IPS DF 4.7 (cell line): ENCODE data around the gene UBXN2A.
"Not testable (repeated sequence)": the region's sequence is repeated elsewhere in the genome, so short reads cannot be mapped to it uniquely, and the experiment has no call there.

ENCODE experiments used
- DNase-seq: peaks from one replicate; pipeline ENCODE4 v3.0.0-alpha.2; 2013; ENCODE audit warnings: low spot score; ENCODE audit errors: extremely low read depth

The UBXN2A gene

DNA sequence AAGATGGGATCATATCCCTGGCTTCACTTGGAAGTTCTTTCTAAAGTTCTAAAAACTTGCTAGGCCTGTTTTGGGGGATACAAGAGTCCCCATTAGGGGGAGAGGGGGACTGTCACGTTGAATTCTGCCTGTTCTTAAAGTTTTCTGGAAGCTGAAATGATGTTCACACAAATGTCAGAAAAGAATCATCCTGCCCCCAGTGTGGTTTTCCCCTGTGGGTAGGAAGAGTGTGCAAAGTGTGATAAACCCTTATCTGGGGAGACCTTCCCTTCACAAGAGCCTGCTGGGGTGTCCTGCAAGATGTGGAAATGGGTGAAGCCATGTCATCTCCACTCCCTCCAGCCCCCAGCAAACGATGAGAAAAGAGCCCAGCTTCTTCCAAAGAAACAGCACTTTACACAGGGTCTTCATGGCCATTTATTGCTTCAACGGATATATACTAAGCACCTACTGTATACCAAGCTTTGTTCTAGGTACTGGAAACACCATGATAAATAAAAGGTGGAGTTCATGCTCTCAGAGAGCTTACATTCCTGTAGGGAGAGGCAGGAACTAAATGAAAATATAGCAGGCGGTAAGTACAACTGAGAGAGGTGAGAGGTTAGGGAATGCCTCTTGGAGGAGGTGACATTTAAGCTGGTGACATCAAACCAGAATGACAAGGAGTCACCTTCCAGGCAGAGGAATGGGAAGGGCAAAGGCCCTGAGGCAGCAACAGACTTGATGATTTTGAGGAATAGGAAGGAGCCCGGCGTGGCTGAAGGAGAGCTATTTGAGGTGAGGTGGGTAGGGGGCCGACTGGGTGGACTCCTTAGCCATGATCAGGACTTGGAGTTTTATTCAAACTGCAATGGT is 71.2 kb downstream of the UBXN2A start:
- DNase-seq, result no peak

DNA sequence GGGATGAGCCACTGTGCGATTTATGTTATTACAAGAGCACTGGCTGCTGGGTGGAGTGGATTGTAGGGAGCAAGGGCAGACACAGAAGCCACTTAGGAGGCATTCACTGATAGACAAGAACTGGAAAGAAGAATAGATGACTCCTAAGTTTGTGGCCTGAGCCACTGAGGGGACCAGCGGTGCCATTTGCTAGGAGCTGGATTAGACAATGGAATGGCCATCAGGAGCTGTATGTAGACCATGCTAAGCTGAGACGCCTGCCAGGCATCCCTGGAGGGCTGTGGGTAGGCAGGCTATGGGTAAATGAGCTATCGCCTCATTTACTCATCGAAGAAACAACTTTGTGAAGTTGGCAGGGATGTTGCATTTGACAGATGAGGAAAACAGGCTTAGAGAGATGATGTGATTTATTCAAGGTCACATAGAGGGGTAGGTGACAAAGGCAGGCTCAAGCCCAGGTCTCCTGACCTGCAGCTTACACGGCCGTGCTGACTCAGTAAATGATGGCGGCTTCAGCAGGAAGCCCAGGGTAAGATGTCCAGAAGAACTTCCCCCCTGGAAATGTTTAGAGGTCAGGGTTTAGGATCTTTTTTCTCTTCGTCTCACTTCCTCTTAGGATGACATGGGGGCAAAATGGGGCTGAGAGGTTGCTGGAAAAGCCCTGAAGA is 72.4 kb downstream of the UBXN2A start:
- DNase-seq, result no peak

DNA sequence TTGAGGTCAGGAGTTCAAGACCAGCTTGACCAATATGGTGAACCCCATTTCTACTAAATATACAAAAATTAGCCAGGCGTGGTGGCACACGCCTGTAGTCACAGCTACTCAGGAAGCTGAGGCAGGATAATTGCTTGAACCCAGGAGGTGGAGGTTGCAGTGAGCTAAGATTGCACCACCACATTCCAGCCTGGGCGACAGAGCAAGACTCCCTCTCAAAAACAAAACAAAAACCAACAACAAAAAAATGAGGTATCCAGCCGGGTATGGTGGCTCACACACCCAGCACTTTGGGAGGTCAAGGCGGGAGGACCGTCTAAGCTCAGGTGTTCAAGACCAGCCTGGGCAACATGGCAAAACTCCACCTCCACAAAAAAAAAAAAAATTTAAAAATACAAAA is 74.6 kb downstream of the UBXN2A start:
- not testable (repeated sequence) for DNase-seq

DNA sequence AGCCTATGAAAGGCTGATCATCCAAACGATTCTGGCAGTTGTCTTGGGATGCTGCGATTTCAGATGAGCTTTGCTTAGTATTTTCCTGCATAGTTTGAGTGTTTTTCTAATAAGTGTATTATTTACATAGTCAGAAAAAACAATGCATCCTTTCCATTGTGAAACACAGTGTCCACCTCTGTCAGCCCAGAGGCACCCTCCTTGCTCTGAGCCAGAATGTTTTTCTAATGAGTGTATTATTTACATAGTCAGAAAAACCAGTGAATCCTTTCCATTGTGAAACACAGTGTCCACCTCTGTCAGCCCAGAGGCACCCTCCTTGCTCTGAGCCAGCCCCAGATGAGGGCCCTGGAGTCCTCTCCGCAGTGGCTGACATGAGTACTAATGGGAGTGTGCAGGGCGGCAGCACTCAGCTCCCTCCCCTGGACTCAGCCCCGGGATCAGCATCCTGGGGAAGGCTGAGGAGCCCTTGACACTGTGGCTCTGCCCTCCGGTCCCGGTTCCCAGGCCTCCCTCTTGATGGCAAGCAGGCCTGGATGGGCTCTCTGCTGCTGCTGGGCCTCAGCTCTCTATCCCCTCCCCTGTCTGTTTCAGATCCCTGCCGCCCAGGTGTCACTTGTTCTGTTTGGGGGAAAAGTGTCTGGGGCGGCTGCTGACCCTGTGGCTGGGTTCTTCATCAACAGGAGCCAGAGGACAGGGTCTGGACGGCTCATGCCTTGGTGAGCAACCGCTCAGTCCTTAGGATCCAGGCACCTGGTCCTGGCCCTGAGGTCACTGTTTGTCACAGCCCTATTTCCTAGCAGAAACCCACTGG is 75.5 kb downstream of the UBXN2A start:
- no peak for DNase-seq

DNA sequence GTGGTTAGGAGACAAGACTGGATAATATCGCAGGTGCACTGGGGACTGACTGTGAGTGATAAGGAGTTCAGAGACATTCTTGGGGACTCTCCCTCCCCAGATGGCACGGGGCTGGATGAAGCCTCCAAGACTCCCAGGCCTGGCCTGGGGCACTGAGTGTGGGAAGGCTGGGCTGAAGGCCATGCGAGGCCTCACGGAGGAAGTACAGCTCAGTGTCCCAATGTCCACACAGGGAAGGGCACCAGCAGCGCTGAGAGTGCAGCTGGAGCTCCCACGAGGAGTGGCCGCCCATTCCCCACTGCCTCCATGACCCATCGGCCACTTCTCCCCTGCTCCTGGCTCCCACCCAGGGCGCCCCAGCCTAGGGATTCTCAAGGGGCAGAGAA is 76.1 kb downstream of the UBXN2A start:
- no peak for DNase-seq

DNA sequence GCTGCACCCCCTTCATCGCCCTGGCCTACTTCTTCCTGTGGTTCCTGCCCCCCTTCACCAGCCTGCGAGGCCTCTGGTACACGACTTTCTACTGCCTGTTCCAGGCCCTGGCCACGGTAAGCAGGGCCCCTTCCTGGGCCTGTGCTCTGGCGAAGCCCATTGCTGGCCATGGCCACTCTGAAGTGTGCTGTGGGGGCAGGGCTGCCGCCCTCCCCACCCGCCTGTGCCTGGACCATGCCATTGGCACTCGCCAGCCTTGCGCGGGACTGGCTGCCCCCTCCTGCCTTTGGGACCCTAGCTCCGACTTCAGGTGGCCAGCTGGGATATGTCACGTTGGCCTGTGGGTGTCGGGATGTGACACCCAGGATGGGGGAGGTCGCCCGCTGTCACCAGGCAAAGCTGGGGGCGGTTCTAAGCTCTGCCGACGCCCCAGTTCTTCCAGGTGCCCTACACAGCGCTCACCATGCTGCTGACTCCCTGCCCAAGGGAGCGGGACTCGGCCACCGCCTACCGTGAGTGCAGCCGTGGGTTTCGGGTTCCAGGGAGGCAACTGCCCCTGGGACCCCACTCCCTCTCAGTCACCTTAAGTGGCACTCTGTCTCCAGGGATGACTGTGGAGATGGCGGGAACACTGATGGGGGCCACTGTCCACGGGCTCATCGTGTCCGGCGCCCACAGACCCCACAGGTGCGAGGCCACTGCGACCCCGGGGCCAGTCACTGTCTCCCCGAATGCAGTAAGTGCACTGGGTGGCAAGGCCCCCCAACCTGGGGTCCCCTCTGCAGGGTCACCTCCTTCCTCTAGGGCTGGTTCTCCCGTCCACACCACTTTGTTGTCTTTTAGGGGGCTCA is 76.8 kb downstream of the UBXN2A start:
- DNase-seq, result no peak

DNA sequence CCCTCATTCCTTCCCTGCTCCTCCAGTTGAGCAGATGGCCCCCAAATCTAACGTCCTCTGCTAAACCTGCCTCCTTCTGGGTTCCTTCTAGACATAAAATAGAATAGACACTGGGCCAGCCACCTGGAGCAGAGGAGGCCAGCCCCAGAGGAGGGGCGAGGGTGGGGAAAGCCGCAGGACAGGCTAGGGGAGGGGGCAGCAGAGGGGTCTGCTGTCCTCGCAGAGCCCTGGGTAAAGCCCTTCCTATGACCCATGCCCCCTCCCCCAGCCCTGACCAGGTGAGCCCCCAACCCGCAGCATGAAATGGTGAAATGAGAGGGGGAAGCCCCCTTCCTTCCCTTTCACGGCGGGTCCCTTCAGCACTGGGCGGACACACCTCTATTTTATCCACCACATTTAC is 77.4 kb downstream of the UBXN2A start:
- DNase-seq, result no peak

DNA sequence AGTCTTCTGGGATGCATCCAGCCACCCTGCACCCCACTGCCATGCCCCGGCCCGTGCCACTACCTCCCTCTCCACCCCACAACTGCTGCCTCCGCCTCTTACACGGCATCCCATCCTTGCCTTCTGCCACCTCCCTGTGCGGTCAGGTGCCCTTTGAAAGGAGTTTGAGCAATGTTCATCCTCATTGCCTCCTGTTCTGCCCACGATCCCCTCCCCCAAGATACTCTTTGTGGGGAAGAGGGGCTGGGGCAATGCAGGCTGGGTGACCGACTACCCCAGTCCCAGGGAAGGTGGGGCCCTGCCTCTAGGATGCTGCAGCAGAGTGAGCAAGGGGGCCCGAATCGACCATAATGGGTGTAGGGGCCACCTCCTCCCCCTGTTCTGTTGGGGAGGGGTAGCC is 78.0 kb downstream of the UBXN2A start:
- no peak for DNase-seq

DNA sequence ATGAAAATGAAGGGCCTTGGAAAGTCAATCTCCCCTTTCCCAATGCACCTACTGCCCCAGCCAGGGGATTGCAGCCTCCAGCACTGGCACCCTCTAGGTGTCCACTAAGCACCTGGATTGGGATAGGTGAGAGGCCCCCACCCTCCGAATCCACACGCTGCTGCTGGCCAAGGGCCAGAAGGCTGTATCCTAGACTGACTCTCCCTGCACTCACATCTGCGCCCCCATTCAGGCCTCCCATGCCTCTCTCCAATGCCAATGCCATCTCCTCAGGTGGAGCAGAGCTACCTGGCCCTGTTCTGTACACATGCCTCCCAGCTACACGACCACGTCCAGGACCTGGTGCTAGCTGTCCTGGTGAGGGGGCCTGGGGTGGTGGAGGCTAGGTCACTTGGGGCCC is 79.5 kb downstream of the UBXN2A start:
- no peak for DNase-seq

DNA sequence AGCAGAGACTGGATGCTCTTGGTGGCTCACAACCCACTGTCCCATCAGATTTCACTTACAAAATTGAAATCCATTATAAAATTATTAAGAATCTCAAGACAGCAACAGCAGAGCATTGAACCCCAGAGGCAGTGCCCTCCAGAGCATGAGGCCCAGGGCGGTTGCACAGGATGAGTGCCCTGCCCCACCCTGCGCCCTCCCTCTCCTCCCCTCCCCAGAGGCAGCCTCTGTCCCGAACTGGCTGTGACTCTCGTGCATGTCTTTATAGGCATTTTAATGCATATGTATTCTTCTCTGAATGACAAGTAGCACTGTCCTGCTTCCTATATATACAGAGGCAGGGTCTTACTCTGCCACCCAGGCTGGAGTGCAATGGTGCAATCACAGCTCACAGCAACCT is 80.0 kb downstream of the UBXN2A start:
- DNase-seq, result no peak

DNA sequence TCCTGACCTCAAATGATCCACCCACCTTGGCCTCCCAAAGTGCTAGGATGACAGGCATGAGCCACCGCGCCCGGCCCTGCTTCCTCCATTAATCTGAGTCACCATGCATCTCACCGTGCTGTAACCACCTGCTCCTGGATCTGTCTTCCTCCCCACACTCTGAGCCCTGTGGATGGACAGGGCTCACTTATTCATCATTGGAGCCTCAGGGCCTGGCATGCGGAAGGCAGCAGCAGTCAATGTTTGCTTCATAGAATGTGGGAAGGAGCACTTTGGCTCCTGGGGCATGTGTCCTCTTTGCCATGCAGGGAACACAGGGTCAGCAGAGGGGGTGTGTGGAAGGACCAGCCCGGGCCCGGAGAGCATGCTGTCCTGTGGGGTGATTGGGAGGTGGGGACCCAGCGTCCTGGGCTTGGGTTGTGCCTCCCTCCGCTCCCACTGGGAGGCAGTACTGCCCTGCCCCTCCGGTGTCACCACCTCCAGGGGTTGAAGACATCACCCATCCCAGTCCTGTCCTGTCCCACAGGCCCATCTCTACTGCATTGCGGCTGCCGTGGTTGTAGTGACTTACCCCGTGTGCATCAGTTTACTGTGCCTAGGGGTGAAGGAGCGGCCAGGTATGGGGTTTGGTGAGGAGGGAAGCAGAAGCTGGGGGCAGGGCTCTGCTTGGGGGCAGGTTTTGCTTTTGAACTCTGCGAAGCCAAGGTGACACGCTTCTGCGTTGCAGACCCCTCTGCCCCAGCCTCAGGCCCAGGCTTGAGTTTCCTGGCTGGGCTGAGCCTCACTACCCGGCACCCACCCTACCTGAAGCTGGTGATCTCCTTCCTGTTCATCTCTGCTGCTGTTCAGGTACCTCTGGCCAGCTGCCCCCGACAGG is 81.1 kb downstream of the UBXN2A start:
- DNase-seq, result no peak

DNA sequence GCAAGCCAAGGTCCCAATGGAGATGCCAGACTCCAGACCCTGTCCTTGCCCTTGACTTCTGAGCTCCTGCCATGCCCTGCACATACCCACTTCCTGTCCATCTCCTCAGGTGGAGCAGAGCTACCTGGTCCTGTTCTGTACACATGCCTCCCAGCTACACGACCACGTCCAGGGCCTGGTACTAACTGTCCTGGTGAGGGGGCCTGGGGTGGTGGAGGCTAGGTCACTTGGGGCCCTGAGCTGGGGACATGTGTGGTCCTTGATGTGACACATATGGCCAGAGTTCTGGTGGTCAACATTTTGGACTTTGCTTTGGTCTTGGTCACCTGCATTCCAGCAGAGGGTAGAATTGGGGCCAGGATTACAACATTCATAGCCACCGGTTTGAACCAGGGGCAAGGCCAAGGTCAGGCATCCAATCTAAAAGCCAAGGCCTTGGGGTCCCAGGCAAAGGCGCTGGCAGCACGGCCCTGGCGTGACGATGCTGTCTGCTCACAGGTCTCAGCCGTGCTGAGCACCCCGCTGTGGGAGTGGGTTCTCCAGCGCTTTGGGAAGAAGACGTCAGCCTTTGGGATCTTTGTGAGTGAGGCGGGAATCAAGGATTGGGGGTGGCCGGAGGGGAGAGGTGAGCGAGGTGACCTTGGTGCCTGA is 82.2 kb downstream of the UBXN2A start:
- no peak for DNase-seq

DNA sequence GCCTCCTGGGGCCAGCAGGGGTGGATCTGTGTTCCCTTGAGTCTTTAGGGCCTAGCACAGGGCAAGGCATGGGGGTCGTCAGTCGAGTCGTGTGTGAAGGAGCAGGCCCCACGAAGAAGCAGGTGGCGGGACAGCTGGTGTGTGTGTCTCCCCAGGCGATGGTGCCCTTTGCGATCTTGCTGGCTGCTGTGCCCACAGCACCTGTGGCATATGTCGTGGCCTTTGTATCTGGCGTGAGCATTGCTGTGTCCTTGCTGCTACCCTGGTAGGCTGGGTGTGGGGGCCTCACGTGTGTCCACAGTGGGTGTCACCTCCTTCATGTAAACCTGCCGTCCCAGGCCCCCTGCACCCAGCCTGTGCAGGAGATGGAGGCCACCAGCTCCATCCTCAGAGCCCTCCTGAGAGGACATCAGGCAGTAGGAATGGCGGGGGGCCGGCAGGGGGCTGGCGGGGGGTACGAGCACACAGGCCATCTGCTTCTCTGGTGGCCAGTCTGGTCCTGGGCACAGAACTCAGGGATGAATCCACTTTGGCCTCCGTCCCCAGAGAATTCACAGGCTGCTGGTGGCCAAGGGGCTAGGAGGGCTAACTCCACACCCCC is 82.8 kb downstream of the UBXN2A start:
- no peak for DNase-seq

DNA sequence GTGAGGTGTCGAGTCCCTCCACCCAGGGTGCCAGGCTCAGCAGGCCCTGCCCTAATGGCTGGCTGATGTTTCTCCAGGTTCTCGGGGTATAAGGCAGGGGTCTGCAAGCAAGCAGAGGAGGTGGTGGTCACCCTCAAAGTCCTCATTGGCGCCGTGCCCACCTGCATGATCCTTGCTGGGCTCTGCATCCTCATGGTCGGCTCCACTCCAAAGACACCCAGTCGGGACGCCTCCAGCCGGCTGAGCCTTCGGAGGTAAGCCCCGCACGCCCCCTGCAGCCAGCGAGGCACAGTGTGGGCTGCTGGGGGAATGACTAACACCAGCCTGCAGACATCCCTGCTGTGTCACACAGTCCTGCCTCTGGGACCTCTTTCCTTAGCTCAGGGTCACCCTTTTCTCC is 83.8 kb downstream of the UBXN2A start:
- DNase-seq, result no peak

DNA sequence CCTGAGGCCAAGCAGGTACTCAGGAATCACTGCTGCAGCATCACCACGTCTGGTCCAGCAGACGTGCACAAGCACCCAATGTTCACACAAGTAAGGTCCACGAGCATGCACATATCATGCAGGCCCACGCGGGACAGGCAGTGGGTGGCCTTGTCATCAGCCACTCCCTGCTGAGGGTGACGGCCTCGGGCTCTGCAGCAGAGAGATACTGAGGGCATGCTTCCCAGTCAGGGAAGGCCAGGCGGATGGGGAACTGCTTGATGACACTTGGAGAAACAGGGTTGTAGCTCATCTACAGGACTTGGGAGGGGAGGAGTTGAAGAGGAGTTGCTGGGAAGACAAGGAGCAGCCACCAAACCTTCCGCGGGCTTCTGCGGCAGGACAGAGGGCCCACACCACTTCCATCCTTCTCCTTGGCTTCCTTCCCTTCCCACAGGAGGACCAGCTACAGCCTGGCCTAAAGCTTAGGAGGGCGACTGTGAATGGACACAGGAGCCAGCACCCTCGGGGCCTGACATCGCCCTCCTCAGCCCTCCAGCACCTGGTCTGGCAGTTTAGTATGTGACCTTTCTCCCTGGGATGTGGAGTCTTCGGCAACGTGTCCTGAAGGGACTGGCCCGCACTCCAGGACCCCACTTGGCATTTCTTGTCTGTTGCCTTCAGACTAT is 84.9 kb downstream of the UBXN2A start:
- no peak for DNase-seq

DNA sequence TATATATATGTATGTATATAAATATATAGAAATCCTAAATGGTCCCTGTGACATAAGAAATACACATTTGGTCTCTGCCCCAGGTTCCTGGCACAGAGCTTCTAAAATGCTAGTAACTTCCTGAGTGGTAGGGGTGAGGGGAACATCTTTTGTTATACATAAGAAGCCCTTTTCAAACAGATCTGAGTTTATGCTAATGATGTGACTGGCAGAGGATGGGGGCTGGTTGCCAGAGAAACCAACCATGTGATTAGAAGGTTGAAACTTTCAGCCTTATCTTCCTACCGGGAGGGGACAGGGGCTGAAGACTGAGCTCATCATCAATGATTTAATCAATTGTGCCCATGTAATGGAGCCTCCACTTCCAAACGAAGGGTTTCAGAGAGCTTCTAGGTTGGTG is 86.0 kb downstream of the UBXN2A start:
- no peak for DNase-seq

DNA sequence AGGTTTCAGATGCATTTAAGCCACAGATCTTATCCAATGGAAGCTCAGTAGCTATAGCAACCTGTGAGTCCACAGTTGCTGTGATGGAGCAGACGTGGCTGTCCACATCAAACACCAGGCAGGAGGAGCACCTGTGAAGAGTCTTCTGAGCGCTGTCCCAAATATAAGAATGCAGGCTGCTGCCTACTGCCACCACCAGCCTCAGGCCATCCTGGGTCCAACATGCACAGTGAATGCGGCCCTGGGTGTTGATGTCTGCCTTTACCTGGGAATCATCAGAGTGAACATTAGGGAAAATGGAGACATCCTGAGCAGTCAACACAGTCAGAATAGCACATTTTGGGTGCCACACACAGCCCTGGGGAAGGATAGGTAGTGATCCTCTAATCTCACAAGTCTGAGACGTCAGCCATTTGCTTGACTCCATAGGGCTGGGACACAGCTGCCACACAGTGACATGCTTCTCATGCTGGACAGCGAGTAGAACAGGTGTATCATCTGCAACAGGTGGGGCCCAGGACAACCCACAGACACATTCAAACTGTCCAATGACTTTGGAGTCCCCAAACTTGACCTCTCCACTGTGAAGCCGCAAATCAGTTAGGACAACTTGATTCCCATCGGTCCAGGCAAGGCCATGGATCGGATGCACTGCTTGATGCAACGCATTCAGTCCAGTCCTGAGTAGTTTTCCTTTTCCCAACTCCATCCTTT is 98.7 kb downstream of the UBXN2A start:
- DNase-seq, result no peak

DNA sequence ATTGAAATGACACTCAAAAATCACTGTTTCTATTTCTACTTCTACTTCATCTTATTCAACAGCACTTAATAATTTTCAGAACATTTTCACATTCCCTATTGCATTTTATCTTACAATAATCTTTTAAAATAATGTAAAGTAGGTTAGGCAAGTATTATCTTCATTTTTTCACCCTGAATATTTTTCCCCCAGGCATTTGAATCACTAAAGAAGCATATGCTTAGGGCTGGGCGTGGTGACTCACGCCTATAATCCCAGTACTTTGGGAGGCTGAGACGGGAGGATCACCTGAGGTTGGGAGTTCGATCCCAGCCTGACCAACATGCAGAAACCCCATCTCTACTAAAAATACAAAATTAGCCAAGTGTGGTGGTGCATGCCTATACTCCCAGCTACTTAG is 100.2 kb downstream of the UBXN2A start:
- DNase-seq, result no peak
